GM12878 (cell line): ENCODE results near the gene SWT1. TPM values are rescaled to one million over a fixed set of nuclear protein-coding genes. Genes with fewer than 3 reads are reported as not detected.

Source experiments
- ATAC-seq: fragments of 200-7000 bp; cut with Tn5 transposase; 3 replicates; pipeline ENCODE4 v1.9.1; 2020; ENCODE audit warnings: mild to moderate bottlenecking, moderate library complexity
- BruUV-seq: library from RNA; stranded (reverse); fragments of 400-500 nt; replicated peaks from 2 replicates; lab custom pipeline; 2021; lab: Mats Ljungman, UMichigan
- CTCF ChIA-PET: fragments of 300-600 bp; sonication (Branson Sonifier 250); formaldehyde crosslinking; extraction: SDS; loops from one replicate; lab custom pipeline; 2021; ENCODE audit warnings: inconsistent platforms; lab: Yijun Ruan, JAX
- POLR2A ChIA-PET: fragments of 350-600 bp; formaldehyde crosslinking; extraction: SDS; loops from one replicate; lab custom pipeline; 2021; ENCODE audit warnings: inconsistent platforms; lab: Charles Lee
- RAD21 ChIA-PET: fragments of 300-600 bp; sonication (Branson Sonifier 250); formaldehyde crosslinking; loops from one replicate; lab custom pipeline; 2023; ENCODE audit warnings: antibody characterized with exemption; ENCODE audit not compliant: unreplicated experiment; lab: Charles Lee
- SMC1A ChIA-PET: fragments of 300-600 bp; sonication (Branson Sonifier 250); formaldehyde crosslinking; loops from one replicate; lab custom pipeline; 2023; ENCODE audit not compliant: unreplicated experiment, uncharacterized antibody; lab: Charles Lee
- DNase-seq: peaks from one replicate; pipeline ENCODE4 v3.0.0-alpha.2; 2011; ENCODE audit warnings: low read depth, low spot score
- FAIRE-seq: peaks from 3 replicates; lab custom pipeline; 2011; peaks lifted over from hg19 to GRCh38; lab: Jason Lieb, UNC
- H2AFZ ChIP-seq: 2 replicates; pipeline ENCODE4 v1.6.0; 2011; ENCODE audit warnings: low read depth, low read length, control low read depth; ENCODE audit not compliant: control insufficient read depth
- H3K27ac ChIP-seq: 2 replicates; pipeline ENCODE4 v1.5.1; 2011; ENCODE audit warnings: control low read depth; ENCODE audit not compliant: control insufficient read depth, insufficient read depth
- H3K27me3 ChIP-seq, 2 experiments: replicated peaks in 1 of 2; 2 replicates each; pipeline versions ENCODE4 v1.6.0 to v1.6.1; 2011; ENCODE audit warnings: low read length in 1 of 2; ENCODE audit not compliant: control insufficient read depth in 2 of 2, insufficient read depth in 2 of 2
- H3K36me3 ChIP-seq, 2 experiments: 2 replicates each; pipeline ENCODE4 v1.5.1; 2011; ENCODE audit warnings: low read length in 1 of 2; ENCODE audit not compliant: control insufficient read depth in 2 of 2, insufficient read depth in 2 of 2
- H3K4me1 ChIP-seq: 2 replicates; pipeline ENCODE4 v1.6.1; 2011; ENCODE audit warnings: mild to moderate bottlenecking, low read length, moderate library complexity, mixed read lengths; ENCODE audit not compliant: control insufficient read depth, insufficient read depth
- H3K4me2 ChIP-seq: 2 replicates; pipeline ENCODE4 v1.6.0; 2011; ENCODE audit warnings: control low read depth; ENCODE audit not compliant: control insufficient read depth, insufficient read depth
- H3K4me3 ChIP-seq: fragments of 200-600 bp; sonication (generic); 2 replicates; pipeline ENCODE4 v1.5.1; 2016
- H3K79me2 ChIP-seq: 2 replicates; pipeline ENCODE4 v1.6.0; 2011; ENCODE audit warnings: low read length; ENCODE audit not compliant: control insufficient read depth, insufficient read depth
- H3K9ac ChIP-seq: 2 replicates; pipeline ENCODE4 v1.8.0; 2011; ENCODE audit warnings: low read length, control low read depth, mixed read lengths; ENCODE audit not compliant: control insufficient read depth, insufficient read depth
- H3K9me3 ChIP-seq: replicated peaks from 3 replicates; pipeline ENCODE4 v1.5.1; 2011; ENCODE audit warnings: mild to moderate bottlenecking, low read length; ENCODE audit not compliant: control insufficient read depth, insufficient read depth
- H4K20me1 ChIP-seq: 2 replicates; pipeline ENCODE4 v1.6.0; 2011; ENCODE audit not compliant: control insufficient read depth, insufficient read depth
- ATF3 ChIP-seq: IDR thresholded peaks from 2 replicates; pipeline ENCODE4 v1.6.1; 2011; ENCODE audit warnings: low read depth, mild to moderate bottlenecking, low read length, moderate library complexity, borderline replicate concordance; ENCODE audit errors: extremely low read depth
- BACH1 ChIP-seq: fragments of 450-650 bp; IDR thresholded peaks from 2 replicates; pipeline ENCODE4 v1.6.1; 2017; ENCODE audit warnings: mild to moderate bottlenecking, borderline replicate concordance
- BRCA1 ChIP-seq: IDR thresholded peaks from 2 replicates; pipeline ENCODE4 v1.6.1; 2011; ENCODE audit warnings: low read depth, low read length, improper control_type of control experiment
- FOXK2 ChIP-seq: fragments of 450-650 bp; IDR thresholded peaks from 2 replicates; pipeline ENCODE4 v1.6.1; 2017; ENCODE audit warnings: mild to moderate bottlenecking, moderate library complexity
- GABPA ChIP-seq: IDR thresholded peaks from 2 replicates; pipeline ENCODE4 v1.6.1; 2014; ENCODE audit warnings: antibody characterized with exemption, low read depth, mild to moderate bottlenecking, inconsistent platforms
- HDAC6 ChIP-seq: fragments of 200-600 bp; sonication (generic); IDR thresholded peaks from one replicate; pipeline ENCODE4 v1.8.0; 2017; ENCODE audit warnings: antibody characterized with exemption; ENCODE audit not compliant: unreplicated experiment
- HDGF ChIP-seq: fragments of 450-650 bp; IDR thresholded peaks from 2 replicates; pipeline ENCODE4 v1.6.1; 2016; ENCODE audit warnings: antibody characterized with exemption
- MTA3 ChIP-seq: IDR thresholded peaks from 2 replicates; pipeline ENCODE4 v1.6.1; 2012; ENCODE audit warnings: low read length, inconsistent platforms, borderline replicate concordance
- MYB ChIP-seq: fragments of 150-350 bp; IDR thresholded peaks from 2 replicates; pipeline ENCODE4 v1.6.1; 2014; ENCODE audit warnings: mild to moderate bottlenecking, low read depth, low read length, borderline replicate concordance
- RAD51 ChIP-seq: fragments of 450-650 bp; IDR thresholded peaks from 2 replicates; pipeline ENCODE4 v1.6.1; 2016; ENCODE audit warnings: moderate library complexity, mild to moderate bottlenecking, inconsistent platforms
- RBBP5 ChIP-seq: fragments of 200-600 bp; sonication (generic); conservative IDR thresholded peaks from 2 replicates; pipeline ENCODE4 v1.6.1; 2016
- RELA ChIP-seq: fragments of 450-650 bp; IDR thresholded peaks from 2 replicates; pipeline ENCODE4 v1.8.0; 2014; ENCODE audit warnings: borderline replicate concordance; ENCODE audit not compliant: partially characterized antibody
- SREBF1 ChIP-seq: IDR thresholded peaks from 2 replicates; pipeline ENCODE4 v1.6.1; 2012; ENCODE audit warnings: mild to moderate bottlenecking, low read length
- SUPT20H ChIP-seq: IDR thresholded peaks from 2 replicates; pipeline ENCODE4 v1.6.1; 2011; ENCODE audit warnings: low read depth, mild to moderate bottlenecking, low read length, moderate library complexity, borderline replicate concordance; ENCODE audit not compliant: control insufficient read depth
- TCF3 ChIP-seq: IDR thresholded peaks from 2 replicates; pipeline ENCODE4 v1.6.1; 2012; ENCODE audit warnings: low read depth, mild to moderate bottlenecking, low read length, borderline replicate concordance; ENCODE audit not compliant: insufficient read depth
- ZNF622 ChIP-seq: fragments of 450-650 bp; IDR thresholded peaks from 2 replicates; pipeline ENCODE4 v1.6.1; 2017; ENCODE audit warnings: mild to moderate bottlenecking, inconsistent platforms
- WGBS: methylation state at CpG from one replicate; pipeline ENCODE4 v1.1.6; 2016; ENCODE audit warnings: low lambda C conversion rate; ENCODE audit not compliant: insufficient replicate concordance, insufficient coverage; ENCODE audit errors: missing lambda C conversion rate; 5-methylcytosine and 5-hydroxymethylcytosine counted together
- in situ Hi-C: fragments of 300-500 bp; cut with MboI; formaldehyde crosslinking; loops from 9 replicates; pipeline ENCODE4 v1.14.3; 2018; ENCODE audit warnings: mixed read lengths
- intact Hi-C: fragments of 100-400 bp; cut with micrococcal nuclease; formaldehyde crosslinking; loops from one replicate; pipeline ENCODE4 v1.14.2; 2022; ENCODE audit not compliant: unreplicated experiment
- polyA plus RNA-seq, 11 experiments: library from polyadenylated mRNA; depleted of rRNA in 4 of 11; unstranded in 6 of 11; stranded (reverse) in 5 of 11; fragments of >200 nt; fragmentation: Nextera tagmentation in 4 of 11; fragmentation: Illumina TruSeq in 1 of 11; extraction: Ambion mirVana in 4 of 11; extraction: Trizol in 1 of 11; gene quantifications; 1 replicate in 1 of 11; 2 replicates in 10 of 11; pipeline versions ENCODE4 v1.2.1 to v1.2.3, GENCODE V29; 2011 to 2016; ENCODE audit warnings: inconsistent platforms in 2 of 11, missing spikeins in 2 of 11, low read depth in 1 of 11
- total RNA-seq, 4 experiments: library from RNA; depleted of rRNA in 3 of 4; stranded (reverse); fragments of >200 nt in 3 of 4; fragmentation: Illumina TruSeq in 1 of 4; extraction: Trizol in 1 of 4; gene quantifications; 2 replicates each; pipeline versions ENCODE4 v1.2.1 to v1.2.3, GENCODE V29; 2013 to 2021
- TF ChIP-seq, protein P1 (sequence below): fragments of 450-650 bp; IDR thresholded peaks from 2 replicates; pipeline ENCODE4 v1.6.1; 2017; ENCODE audit warnings: antibody characterized with exemption, mild to moderate bottlenecking, moderate library complexity
- TF ChIP-seq, protein P2 (sequence below): IDR thresholded peaks from 2 replicates; pipeline ENCODE4 v1.6.1; 2011; ENCODE audit warnings: mild to moderate bottlenecking, low read depth, low read length, moderate library complexity; ENCODE audit not compliant: insufficient replicate concordance
- TF ChIP-seq, protein P3 (sequence below): fragments of 450-650 bp; IDR thresholded peaks from 2 replicates; pipeline ENCODE4 v1.6.1; 2017; ENCODE audit warnings: mild to moderate bottlenecking

The SWT1 gene
- total and polyA plus RNA-seq, 10 of the 15 experiments (the other 5 are each of a cell fraction or from before 2014, with no cell fraction given) = 1.0 to 4.2 (median 2.6) TPM

DNA sequence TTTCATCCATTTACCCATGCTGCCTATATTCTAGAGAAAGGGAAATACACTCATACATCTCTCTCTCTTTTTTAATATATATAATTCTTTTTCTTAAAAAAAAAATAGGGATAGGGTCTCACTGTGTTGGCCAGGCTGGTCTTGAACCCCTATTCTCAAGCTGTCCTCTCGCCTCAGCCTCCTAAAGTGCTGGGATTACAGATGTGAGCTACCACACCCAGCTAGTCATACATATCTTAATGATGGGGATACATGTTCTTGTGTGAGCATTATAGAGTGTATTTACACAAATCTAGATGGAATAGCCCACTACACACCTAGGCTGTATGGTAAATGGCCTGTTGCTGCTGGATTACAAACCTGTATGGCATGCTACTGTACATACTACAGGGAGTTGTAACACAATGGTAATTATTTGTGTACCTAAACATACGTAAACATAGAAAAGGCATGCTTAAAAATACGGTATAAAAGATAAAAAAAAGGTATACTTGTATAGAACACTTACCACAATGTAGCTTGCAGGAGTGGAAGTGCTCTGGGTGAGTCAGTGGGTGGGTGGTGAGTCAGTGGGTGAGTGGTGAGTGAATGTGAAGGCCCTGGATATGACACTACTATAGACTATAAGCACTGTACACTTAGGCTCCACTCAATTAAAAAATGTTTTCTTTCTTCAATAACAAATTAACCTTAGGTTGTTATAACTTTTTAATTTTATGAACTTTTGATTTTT lies 87.2 kb downstream of the SWT1 start:
- ChIA-PET POLR2A (interaction anchor here (0.6 kb wide), 1 partner anchor 71 kb away, joined by 3 read pairs; no protein-coding TSS in a partner anchor), SMC1A (interaction anchor here (1.2 to 1.6 kb wide), 2 partner anchors 39 to 352 kb away, joined by 3 read pairs; no protein-coding TSS in a partner anchor), CTCF (interaction anchor here (0.6 to 1.3 kb wide), 4 partner anchors 14 to 431 kb away, joined by 3 read pairs; no protein-coding TSS in a partner anchor), RAD21 (no interaction called here)
- H3K27me3 ChIP-seq = no peaks in the 10 kb centered on the region
- intact Hi-C loops = no loop called here
- ATAC-seq = no peak
- H2AFZ ChIP-seq = no peak overlapping the region
- no peak for DNase-seq
- no peak overlapping the region for H3K4me2 ChIP-seq
- no peak overlapping the region for H3K9ac ChIP-seq
- WGBS = 71% methylated on average over 3 of the region's 3 CpGs
- H4K20me1 ChIP-seq = no peaks in the 10 kb centered on the region
- no peak overlapping the region for H3K27ac ChIP-seq
- H3K9me3 ChIP-seq = no peaks in the 10 kb centered on the region
- no peaks in the 10 kb centered on the region for H3K79me2 ChIP-seq
- no peaks in the 10 kb centered on the region for H3K4me1 ChIP-seq
- in situ Hi-C loops = no loop called here
- no TSS peak for BruUV-seq
- H3K36me3 ChIP-seq = no peaks in the 10 kb centered on the region
- no peak overlapping the region for H3K4me3 ChIP-seq
- no peak for FAIRE-seq
- TF ChIP-seq GABPA = no peak
- TF ChIP-seq RAD51 = no peak
- TF ChIP-seq RELA = no peak
- no peak for TF ChIP-seq HDAC6
- no peak for TF ChIP-seq BACH1
- no peak for TF ChIP-seq ATF3
- TF ChIP-seq MYB = no peak
- TF ChIP-seq MTA3 = no peak
- no peak for TF ChIP-seq HDGF
- no peak for TF ChIP-seq TCF3
- TF ChIP-seq ZNF622 = no peak
- TF ChIP-seq, protein P1, sequence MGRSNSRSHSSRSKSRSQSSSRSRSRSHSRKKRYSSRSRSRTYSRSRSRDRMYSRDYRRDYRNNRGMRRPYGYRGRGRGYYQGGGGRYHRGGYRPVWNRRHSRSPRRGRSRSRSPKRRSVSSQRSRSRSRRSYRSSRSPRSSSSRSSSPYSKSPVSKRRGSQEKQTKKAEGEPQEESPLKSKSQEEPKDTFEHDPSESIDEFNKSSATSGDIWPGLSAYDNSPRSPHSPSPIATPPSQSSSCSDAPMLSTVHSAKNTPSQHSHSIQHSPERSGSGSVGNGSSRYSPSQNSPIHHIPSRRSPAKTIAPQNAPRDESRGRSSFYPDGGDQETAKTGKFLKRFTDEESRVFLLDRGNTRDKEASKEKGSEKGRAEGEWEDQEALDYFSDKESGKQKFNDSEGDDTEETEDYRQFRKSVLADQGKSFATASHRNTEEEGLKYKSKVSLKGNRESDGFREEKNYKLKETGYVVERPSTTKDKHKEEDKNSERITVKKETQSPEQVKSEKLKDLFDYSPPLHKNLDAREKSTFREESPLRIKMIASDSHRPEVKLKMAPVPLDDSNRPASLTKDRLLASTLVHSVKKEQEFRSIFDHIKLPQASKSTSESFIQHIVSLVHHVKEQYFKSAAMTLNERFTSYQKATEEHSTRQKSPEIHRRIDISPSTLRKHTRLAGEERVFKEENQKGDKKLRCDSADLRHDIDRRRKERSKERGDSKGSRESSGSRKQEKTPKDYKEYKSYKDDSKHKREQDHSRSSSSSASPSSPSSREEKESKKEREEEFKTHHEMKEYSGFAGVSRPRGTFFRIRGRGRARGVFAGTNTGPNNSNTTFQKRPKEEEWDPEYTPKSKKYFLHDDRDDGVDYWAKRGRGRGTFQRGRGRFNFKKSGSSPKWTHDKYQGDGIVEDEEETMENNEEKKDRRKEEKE = no peak
- TF ChIP-seq, protein P2, sequence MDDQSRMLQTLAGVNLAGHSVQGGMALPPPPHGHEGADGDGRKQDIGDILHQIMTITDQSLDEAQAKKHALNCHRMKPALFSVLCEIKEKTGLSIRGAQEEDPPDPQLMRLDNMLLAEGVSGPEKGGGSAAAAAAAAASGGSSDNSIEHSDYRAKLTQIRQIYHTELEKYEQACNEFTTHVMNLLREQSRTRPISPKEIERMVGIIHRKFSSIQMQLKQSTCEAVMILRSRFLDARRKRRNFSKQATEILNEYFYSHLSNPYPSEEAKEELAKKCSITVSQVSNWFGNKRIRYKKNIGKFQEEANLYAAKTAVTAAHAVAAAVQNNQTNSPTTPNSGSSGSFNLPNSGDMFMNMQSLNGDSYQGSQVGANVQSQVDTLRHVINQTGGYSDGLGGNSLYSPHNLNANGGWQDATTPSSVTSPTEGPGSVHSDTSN = no peak
- no peak for TF ChIP-seq SREBF1
- no peak for TF ChIP-seq BRCA1
- TF ChIP-seq FOXK2 = no peak
- no peak for TF ChIP-seq RBBP5
- TF ChIP-seq SUPT20H = no peak
- TF ChIP-seq, protein P3, sequence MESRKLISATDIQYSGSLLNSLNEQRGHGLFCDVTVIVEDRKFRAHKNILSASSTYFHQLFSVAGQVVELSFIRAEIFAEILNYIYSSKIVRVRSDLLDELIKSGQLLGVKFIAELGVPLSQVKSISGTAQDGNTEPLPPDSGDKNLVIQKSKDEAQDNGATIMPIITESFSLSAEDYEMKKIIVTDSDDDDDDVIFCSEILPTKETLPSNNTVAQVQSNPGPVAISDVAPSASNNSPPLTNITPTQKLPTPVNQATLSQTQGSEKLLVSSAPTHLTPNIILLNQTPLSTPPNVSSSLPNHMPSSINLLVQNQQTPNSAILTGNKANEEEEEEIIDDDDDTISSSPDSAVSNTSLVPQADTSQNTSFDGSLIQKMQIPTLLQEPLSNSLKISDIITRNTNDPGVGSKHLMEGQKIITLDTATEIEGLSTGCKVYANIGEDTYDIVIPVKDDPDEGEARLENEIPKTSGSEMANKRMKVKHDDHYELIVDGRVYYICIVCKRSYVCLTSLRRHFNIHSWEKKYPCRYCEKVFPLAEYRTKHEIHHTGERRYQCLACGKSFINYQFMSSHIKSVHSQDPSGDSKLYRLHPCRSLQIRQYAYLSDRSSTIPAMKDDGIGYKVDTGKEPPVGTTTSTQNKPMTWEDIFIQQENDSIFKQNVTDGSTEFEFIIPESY = no peak
